ENCODE data around the gene KCNMA1.

DNA sequence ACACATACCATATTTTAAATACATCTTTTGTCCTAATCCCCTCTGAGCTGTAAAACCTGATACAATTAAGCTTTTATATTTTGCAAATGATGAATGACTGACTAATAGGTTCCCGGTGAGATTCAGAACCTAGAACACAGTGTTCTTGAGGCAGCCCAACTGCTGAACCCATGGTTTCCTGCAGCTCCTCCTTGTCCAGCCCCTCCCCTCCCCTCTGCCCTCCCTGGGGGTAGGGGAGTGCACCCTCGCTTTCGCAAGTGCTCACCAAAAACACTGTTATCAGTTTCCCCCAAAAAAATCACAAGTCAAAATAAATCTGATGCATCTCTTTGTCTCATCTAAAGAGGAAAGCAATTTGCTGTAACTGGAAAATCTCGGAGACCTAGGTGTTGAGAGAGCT is 602.8 kb downstream of the KCNMA1 start:
- TF ChIP-seq, protein P1, sequence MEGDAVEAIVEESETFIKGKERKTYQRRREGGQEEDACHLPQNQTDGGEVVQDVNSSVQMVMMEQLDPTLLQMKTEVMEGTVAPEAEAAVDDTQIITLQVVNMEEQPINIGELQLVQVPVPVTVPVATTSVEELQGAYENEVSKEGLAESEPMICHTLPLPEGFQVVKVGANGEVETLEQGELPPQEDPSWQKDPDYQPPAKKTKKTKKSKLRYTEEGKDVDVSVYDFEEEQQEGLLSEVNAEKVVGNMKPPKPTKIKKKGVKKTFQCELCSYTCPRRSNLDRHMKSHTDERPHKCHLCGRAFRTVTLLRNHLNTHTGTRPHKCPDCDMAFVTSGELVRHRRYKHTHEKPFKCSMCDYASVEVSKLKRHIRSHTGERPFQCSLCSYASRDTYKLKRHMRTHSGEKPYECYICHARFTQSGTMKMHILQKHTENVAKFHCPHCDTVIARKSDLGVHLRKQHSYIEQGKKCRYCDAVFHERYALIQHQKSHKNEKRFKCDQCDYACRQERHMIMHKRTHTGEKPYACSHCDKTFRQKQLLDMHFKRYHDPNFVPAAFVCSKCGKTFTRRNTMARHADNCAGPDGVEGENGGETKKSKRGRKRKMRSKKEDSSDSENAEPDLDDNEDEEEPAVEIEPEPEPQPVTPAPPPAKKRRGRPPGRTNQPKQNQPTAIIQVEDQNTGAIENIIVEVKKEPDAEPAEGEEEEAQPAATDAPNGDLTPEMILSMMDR (IDR thresholded peaks at IDR 0.05) = no peak
- no peak for TF ChIP-seq POLR2AphosphoS5 (IDR thresholded peaks at IDR 0.05)
